GM19238 (cell line): Measurements from ENCODE around the gene MARVELD3.
"Not testable (repeated sequence)": the region's sequence is repeated elsewhere in the genome, so short reads cannot be mapped to it uniquely, and the experiment has no call there.

Source experiments
- DNase-seq: peaks from one replicate; pipeline ENCODE4 v3.0.0; 2011; ENCODE audit warnings: low spot score; ENCODE audit not compliant: insufficient read length

The MARVELD3 gene

GRCh38 chr16:71626018-71626857, at the start of gene MARVELD3:
Gene MARVELD3, plus strand, starts transcription at chr16:71626184. Its CDS starts 46 bp downstream, at chr16:71626230.
- no peak for DNase-seq

GRCh38 chr16:71576971-71577370, 49.0 kb upstream of the MARVELD3 start, which contains the start of gene TAT:
Gene TAT, minus strand, starts transcription at chr16:71577092. Its CDS starts 677 bp downstream, at chr16:71576415.
- no peak for DNase-seq

GRCh38 chr16:71582553-71582848, 43.5 kb upstream of the MARVELD3 start:
- DNase-seq = not testable (repeated sequence)

GRCh38 chr16:71584543-71585317, 41.3 kb upstream of the MARVELD3 start:
- DNase-seq = no peak

DNA sequence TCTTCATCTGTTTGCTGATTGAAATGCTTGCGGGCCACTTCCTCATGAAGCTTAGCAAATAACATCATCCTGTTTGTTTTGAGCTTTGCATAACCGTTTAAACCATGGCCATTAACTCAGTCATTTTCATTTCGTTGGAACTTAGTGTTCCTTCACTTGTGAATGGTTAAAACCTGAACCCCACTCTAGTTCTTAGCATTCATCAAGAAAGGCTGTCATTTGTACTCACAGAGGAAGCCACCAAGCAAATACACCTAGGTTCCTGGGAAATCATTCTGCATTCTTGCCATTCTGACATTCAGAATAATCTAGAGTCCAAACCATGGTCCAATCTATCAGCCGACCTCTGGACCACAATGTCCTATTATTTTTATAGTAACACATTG, 40.7 kb upstream of the MARVELD3 start:
- no peak for DNase-seq

DNA sequence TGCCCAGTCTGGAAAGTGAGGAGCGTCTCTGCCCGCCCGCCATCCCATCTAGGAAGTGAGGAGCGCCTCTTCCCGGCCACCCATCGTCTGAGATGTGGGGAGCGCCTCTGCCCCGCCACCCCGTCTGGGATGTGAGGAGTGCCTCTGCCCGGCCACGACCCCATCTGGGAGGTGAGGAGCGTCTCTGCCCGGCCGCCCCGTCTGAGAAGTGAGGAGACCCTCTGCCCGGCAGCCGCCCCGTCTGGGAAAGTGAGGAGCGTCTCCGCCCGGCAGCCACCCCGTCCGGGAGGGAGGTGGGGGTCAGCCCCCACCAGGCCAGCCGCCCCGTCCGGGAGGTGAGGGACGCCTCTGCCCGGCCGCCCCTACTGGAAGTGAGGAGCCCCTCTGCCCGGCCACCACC, 36.6 kb upstream of the MARVELD3 start:
- not testable (repeated sequence) for DNase-seq

GRCh38 chr16:71590071-71590470, 35.9 kb upstream of the MARVELD3 start:
- DNase-seq = not testable (repeated sequence)

GRCh38 chr16:71590584-71590983, 35.4 kb upstream of the MARVELD3 start:
- no peak for DNase-seq

- no peak for DNase-seq
Measured at GRCh38 chr16:71591917-71592316, 34.1 kb upstream of the MARVELD3 start.

DNA sequence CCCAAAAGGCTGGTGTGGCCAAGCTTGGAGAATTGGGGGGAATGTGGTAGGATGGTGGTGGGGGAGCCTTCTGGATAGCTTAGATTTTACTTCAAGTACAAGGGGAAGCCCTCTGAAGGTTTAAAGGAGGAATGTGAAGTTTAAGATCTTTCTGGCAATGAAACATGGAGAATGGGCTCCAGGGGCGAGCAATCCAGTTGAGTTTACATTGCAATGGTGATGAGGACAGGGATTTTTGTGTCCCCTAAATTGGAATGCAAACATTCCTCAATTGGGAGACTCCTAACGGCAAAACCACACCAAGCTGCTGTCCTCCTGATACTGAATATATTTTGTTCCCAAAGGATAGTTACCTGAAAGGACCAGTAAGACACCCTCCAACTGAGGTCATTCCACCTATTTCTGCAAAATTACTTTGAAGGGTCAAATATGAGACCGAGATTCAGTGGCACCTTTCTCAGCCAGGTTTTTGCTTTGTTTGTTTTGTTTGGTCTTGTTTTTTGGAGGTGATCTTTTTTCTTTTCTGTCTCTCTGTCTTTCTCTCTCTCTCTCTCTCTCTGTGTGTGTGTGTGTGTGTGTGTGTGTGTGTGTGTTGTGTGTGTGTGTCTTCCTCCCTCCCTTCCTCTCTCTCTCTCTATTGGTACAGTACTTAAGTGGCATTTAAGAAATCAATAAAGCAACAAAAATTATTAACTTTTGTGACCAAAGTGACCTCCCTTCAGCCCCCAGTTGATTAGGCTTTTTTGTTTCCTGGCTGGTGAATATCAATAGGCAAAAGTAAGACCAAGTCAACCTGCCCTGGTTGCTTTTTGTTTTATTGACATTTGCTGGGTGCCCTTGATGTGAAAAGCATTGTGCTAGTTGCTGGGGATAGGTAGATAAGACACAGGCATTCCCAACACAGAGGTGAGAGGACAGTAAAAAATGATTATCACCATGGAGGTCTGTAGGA, 32.7 kb upstream of the MARVELD3 start:
- DNase-seq = no peak

- DNase-seq = no peak
Measured at GRCh38 chr16:71594000-71594646, 31.9 kb upstream of the MARVELD3 start.

GRCh38 chr16:71595340-71595826, 30.6 kb upstream of the MARVELD3 start:
- not testable (repeated sequence) for DNase-seq

DNA sequence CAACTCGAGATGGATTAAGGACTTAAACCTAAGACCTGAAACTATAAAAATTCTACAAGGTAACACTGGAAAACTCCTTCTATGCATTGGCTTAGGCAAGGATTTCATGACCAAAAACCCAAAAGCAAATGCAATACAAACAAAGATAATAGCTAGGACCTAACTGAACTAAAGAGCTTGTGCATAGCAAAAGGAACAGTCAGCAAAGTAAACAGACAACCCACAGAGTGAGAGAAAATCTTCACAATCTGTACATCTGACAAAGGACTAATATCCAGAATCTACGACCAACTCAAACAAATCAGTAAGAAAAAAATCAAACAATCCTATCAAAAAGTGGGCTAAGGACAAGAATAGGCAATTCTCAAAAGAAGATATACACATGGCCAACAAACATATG, 27.6 kb upstream of the MARVELD3 start:
- not testable (repeated sequence) for DNase-seq

- DNase-seq = no peak
Measured at GRCh38 chr16:71600822-71601221, 25.2 kb upstream of the MARVELD3 start.

DNA sequence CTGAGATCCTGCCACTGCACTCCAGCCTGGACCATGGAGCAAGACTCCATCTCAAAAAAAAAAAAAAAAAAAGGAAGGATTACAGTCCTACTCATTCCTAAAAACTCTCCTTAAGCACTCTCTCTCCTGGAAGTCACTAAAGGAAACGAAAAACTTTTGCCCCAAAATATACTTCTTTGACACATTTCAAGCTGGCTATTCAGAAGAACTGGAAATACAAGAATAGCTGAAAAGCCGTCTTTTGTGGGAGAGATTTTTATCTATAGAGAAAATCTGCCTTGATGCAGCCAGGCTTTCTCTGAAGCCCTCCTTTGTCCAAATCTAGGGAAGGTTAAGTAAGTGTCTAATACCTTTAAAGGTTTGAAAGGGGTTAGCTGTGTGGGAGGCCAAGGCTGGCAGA, 16.9 kb upstream of the MARVELD3 start:
- no peak for DNase-seq

GRCh38 chr16:71610447-71610846, 15.5 kb upstream of the MARVELD3 start:
- DNase-seq = no peak

GRCh38 chr16:71610936-71611871, 14.8 kb upstream of the MARVELD3 start:
- peak; percentile 83 for DNase-seq

- not testable (repeated sequence) for DNase-seq
Measured at GRCh38 chr16:71614956-71615355, 11.0 kb upstream of the MARVELD3 start.

DNA sequence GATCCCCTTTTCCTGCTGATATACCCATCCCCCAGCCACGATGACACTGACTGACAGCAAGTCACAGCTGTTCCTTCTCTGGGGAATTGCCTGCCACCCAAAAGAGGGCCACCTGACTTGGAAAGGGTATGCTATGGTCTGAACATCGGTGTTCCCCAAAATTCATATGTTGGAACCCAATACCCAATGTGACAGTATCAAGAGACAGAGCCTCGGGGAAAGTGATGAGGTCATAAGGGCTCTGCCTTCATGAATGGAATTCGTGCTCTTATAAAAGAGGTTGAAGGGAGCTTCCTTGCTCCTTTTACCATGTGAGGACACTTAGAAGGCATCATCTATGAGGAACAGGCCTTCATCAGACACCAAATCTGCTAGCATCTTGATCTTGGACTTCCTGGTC, 7.6 kb upstream of the MARVELD3 start:
- no peak for DNase-seq

DNA sequence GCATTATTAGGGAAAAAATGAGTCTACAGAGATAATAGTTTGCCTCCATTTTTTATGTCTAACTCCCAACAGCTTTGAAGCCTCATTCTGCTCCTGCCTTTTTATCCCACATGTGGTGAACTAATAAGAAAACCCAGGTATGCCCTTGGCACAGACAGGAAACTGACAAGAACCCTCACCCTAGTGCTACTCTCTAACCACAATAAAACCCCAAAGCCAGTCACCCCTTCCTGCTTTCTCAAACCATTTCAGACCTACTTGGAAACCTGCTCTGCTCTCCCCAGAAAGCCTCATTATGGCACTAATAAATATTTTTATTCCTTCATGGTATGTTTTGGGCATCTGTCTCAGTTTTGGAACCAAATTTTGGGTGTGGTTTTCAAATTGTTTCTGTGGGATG, 3.9 kb upstream of the MARVELD3 start:
- no peak for DNase-seq
